ENCODE measurements around the gene PSAT1. TPM values are rescaled to one million over a fixed set of nuclear protein-coding genes. Genes with fewer than 3 reads are reported as not detected.

PSAT1 gene
- total RNA-seq, 6 experiments from 2014 or later = 34.2 to 117 (median 89.3) TPM

DNA sequence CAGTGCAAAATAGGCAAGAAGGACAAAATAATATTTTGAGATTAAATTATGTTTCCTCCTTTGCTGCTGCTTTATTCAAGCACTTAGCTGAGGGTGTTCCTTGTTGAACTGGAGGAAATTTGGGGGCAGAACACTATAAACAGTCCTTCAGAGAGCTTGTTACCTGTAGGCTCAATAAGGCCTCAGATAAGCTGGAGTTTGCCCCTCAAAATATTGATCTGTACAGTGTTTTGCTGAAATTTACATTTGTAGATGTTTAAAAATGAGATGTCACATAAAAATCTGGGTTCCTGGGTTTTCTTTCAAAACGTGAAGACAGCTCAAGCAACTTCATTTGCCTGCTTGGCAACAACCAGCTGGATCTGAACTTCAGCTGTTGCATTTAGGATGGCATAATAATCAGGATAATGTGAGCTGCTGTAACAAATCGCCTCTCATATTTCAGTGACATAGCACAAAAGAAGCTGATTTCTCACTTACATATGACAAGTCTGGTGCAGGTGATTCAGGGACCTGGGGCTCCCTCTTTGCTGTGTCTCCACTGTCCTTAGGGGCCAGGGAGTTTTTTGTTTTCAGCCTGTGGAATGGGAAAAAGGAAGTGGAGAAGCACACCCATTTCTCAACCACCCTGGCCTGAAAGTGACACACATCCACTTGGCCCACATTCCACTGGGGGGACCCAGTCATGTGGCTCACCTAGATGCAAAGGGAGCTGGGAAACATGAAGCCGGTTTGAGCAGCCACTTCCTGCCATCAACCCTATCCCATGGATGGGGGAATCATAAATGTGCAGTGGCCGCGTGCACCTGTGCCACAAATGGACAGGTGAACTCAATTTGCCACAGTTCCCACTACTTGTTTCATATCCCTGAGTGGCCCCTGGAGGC is 2.4 kb upstream of the PSAT1 start:
- Histone ChIP-seq H3K27ac (no peak overlapping the region), H3K4me3 (no peak overlapping the region), H3K27me3 (no peaks in the 10 kb centered on the region), H3K36me3 (no peaks in the 10 kb centered on the region), H3K4me1 (peaks cover 0 to 41% (median 0%) of the 10 kb centered on the region in 4 donors), H3K9me3 (no peaks in the 10 kb centered on the region)
- intact Hi-C loops (cut with DNase I) = no loop called here
- DNase-seq (no peak), ATAC-seq (no peak)
- WGBS (ENCODE audit: insufficient coverage, low coverage, low lambda C conversion rate, missing lambda C conversion rate) = 69% methylated on average over 2 of the region's 5 CpGs
- TF ChIP-seq, protein P1, sequence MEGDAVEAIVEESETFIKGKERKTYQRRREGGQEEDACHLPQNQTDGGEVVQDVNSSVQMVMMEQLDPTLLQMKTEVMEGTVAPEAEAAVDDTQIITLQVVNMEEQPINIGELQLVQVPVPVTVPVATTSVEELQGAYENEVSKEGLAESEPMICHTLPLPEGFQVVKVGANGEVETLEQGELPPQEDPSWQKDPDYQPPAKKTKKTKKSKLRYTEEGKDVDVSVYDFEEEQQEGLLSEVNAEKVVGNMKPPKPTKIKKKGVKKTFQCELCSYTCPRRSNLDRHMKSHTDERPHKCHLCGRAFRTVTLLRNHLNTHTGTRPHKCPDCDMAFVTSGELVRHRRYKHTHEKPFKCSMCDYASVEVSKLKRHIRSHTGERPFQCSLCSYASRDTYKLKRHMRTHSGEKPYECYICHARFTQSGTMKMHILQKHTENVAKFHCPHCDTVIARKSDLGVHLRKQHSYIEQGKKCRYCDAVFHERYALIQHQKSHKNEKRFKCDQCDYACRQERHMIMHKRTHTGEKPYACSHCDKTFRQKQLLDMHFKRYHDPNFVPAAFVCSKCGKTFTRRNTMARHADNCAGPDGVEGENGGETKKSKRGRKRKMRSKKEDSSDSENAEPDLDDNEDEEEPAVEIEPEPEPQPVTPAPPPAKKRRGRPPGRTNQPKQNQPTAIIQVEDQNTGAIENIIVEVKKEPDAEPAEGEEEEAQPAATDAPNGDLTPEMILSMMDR (IDR thresholded peaks at IDR 0.05) = no peak
- no peak for TF ChIP-seq POLR2A (IDR thresholded peaks at IDR 0.05)

DNA sequence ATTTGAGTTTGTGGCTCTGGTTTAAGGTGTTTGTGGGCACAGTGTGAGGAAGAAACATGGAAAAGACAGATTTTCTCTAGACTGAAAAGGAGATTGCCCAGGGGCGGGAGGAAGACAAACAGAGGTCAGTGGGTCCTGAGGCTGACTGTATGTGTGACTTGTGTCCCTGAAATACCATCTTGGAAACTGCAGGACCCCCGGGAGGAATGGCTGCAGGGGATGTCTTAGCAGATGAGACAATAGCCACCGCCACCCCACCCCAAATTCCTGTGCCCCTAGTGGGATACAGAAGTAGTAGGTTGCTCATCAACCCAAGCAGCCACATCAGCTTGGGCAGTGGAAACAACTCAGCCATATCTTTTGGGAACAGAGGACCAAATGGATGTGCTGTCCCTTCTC is 1.7 kb upstream of the PSAT1 start:
- H3K27ac ChIP-seq = peak overlapping the region in 1 of 3 donors; percentile 86
- H3K9me3 ChIP-seq = no peaks in the 10 kb centered on the region
- intact Hi-C loops (cut with DNase I) = no loop called here
- no peak overlapping the region for H3K4me3 ChIP-seq
- H3K4me1 ChIP-seq = peaks cover 0 to 47% (median 0%) of the 10 kb centered on the region in 4 donors
- WGBS (ENCODE audit: insufficient coverage, low coverage, low lambda C conversion rate, missing lambda C conversion rate) = 80% methylated on average over 2 of the region's 3 CpGs
- ATAC-seq = no peak
- no peak for DNase-seq
- TF ChIP-seq POLR2A (IDR thresholded peaks at IDR 0.05) = no peak
- TF ChIP-seq, protein P1 (IDR thresholded peaks at IDR 0.05) = no peak
- no peaks in the 10 kb centered on the region for H3K36me3 ChIP-seq
- no peaks in the 10 kb centered on the region for H3K27me3 ChIP-seq

DNA sequence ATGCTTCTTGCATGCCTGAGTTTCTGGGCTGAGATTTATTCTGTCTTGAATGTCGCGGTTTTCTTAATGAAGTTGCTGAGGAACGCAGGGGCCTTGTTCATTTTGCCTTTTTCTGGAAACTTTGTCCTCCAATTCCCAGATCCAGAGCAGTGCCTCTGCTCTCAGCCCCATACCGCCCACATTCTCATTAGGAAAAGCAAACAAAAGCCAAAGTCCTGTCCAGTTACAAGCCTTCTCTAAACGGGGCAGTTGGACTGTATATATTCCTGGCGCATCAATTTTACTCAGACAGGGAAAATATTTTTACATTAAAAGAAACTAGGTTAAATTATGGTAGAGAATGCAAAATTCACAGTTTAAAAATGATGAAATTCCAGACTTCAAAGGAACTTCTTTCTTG is 1.2 kb upstream of the PSAT1 start:
- TF ChIP-seq, protein P1 (IDR thresholded peaks at IDR 0.05) = no peak
- no peak for TF ChIP-seq POLR2A (IDR thresholded peaks at IDR 0.05)
- Histone ChIP-seq H3K27ac (peak overlapping the region; percentile 39 to 86 (median 75)), H3K36me3 (peaks cover 0 to under 1% (median 0%) of the 10 kb centered on the region in 4 donors), H3K4me1 (peaks cover 0 to 53% (median under 1%) of the 10 kb centered on the region in 4 donors), H3K4me3 (peak overlapping the region in 2 of 3 donors; percentile 76 to 89), H3K9me3 (no peaks in the 10 kb centered on the region), H3K27me3 (no peaks in the 10 kb centered on the region)
- intact Hi-C loops (cut with DNase I) = no loop called here
- DNase-seq (no peak), ATAC-seq (peak; percentile 7 to 22 (median 18))
- WGBS (ENCODE audit: insufficient coverage, low coverage, low lambda C conversion rate, missing lambda C conversion rate) = 19% methylated on average over 4 of the region's 6 CpGs

DNA sequence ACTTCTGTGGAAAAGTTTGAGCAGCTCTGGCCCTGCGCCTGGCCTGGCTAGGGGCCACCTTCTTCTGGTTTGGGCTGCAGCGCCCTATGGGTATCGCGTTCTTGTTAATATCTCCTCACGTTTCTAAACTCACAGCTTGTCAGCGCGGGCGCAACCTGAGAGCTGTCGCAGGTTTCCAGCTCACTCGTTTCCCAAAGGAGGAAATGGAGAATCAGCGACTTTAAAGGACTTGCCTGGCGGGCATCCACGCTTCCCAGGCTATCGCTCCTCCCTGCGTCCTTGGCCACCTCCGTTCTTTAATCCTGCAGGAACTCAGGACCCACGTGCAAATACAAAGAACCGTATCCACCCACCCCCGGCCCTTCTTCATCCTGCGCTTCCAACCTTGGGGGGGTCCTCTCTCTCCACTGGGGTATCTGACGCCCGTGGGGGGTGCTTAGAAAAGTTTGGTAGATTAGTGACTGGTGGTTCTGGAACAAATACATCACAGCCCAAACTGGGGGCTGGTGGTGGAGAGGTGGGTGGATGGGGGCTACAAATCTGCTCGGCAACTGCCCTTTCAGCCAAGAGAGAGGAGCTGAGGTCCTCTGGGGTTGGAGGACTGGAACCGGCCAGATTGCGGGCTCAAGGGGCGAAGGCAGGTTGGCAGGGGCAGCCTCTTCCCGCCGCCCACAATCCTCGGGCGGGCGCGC is 578 bp upstream of the PSAT1 start:
- Histone ChIP-seq H3K27me3 (no peaks in the 10 kb centered on the region), H3K36me3 (peaks cover 0 to 4% (median 0%) of the 10 kb centered on the region in 4 donors), H3K27ac (peak overlapping the region; percentile 43 to 86 (median 75)), H3K4me1 (peaks cover 0 to 59% (median 4%) of the 10 kb centered on the region in 4 donors), H3K9me3 (no peaks in the 10 kb centered on the region), H3K4me3 (peak overlapping the region; percentile 61 to 89 (median 76))
- DNase-seq (peak; percentile 62 to 76 (median 75)), ATAC-seq (peak; percentile 36 to 46 (median 38))
- TF ChIP-seq, protein P1 (IDR thresholded peaks at IDR 0.05) = no peak
- no peak for TF ChIP-seq POLR2A (IDR thresholded peaks at IDR 0.05)
- intact Hi-C loops (cut with DNase I) = no loop called here
- WGBS (ENCODE audit: insufficient coverage, low coverage, low lambda C conversion rate, missing lambda C conversion rate) = 17% methylated on average over 16 of the region's 32 CpGs
